Activated CD4-positive, alpha-beta memory T cell treated with anti-CD3 and anti-CD28 coated beads for 36 hours (primary cell): ENCODE data around the gene RAPGEF4. TPM values are rescaled to one million over a fixed set of nuclear protein-coding genes. Genes with fewer than 3 reads are reported as not detected.
"Not testable (repeated sequence)": the region's sequence is repeated elsewhere in the genome, so short reads cannot be mapped to it uniquely, and the experiment has no call there.

Source experiments
- CTCF ChIA-PET: fragments of 350-600 bp; sonication (Branson Sonifier 250); formaldehyde crosslinking; loops from one replicate; lab custom pipeline; 2021; ENCODE audit warnings: antibody characterized with exemption, inconsistent platforms; lab: Charles Lee
- POLR2A ChIA-PET: fragments of 350-600 bp; sonication (Branson Sonifier 250); formaldehyde crosslinking; loops from one replicate; lab custom pipeline; 2021; ENCODE audit warnings: antibody characterized with exemption; lab: Charles Lee
- DNase-seq: peaks from one replicate; pipeline ENCODE4 v3.0.0-alpha.2; 2020
- H3K27ac Mint-ChIP-seq: one replicate; pipeline ENCODE4 v1.8.0; 2021; ENCODE audit warnings: mixed read lengths
- H3K27me3 Mint-ChIP-seq: one replicate; pipeline ENCODE4 v1.8.0; 2021; ENCODE audit warnings: mixed read lengths
- H3K36me3 Mint-ChIP-seq: one replicate; pipeline ENCODE4 v1.8.0; 2021; ENCODE audit warnings: mixed read lengths
- H3K4me1 Mint-ChIP-seq: one replicate; pipeline ENCODE4 v1.8.0; 2021; ENCODE audit warnings: low read depth, mixed read lengths
- H3K4me3 Mint-ChIP-seq: one replicate; pipeline ENCODE4 v1.8.0; 2021; ENCODE audit warnings: mild to moderate bottlenecking, mixed read lengths
- H3K9me3 Mint-ChIP-seq: one replicate; pipeline ENCODE4 v1.8.0; 2021; ENCODE audit warnings: mixed read lengths
- intact Hi-C: fragments of 100-400 bp; cut with micrococcal nuclease; formaldehyde crosslinking; loops from one replicate; pipeline ENCODE4 v1.15.1; 2023
- total RNA-seq, 2 experiments: library from RNA; stranded (reverse); gene quantifications; one replicate each; pipeline ENCODE4 v1.2.3, GENCODE V29; 2021

The RAPGEF4 gene
- total RNA-seq, 2 experiments from 2014 or later = 0.21 TPM; not detected in 1

GRCh38 chr2:173033084-173033483 is 297.4 kb downstream of the RAPGEF4 start:
- Mint-ChIP-seq H3K4me3 (no peak overlapping the region), H3K27me3 (peaks cover 8% of the 10 kb centered on the region), H3K36me3 (no peaks in the 10 kb centered on the region), H3K27ac (no peak overlapping the region), H3K4me1 (no peaks in the 10 kb centered on the region), H3K9me3 (no peaks in the 10 kb centered on the region)
- ChIA-PET POLR2A (no interaction called here), CTCF (interaction anchor here (9.5 kb wide), 1 partner anchor 180 kb away, joined by 392 read pairs; no protein-coding TSS in a partner anchor)
- DNase-seq = no peak
- intact Hi-C loops = no loop called here

DNA sequence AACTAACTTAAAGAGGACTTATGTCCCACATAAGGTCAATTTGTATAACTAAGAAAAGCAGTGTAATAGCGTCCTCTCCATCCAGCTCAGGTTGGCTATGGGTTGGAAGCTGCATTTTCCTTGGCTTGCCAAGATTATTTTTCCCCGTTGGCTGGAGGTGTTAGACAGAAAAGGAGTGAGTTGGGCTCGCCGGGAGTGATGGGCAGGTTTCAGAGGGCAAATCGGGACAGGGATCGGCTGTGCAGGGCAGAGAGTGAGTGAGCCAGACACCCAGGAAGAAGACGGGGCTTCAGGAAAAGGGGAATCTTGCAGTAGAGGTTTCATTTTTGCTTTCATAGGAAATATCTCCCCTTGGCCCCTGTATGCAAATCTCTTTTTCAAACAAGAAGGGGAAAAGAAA is 298.5 kb downstream of the RAPGEF4 start:
- POLR2A ChIA-PET = no interaction called here
- Mint-ChIP-seq H3K4me3 (no peak overlapping the region), H3K4me1 (no peaks in the 10 kb centered on the region), H3K27me3 (peaks cover 8% of the 10 kb centered on the region), H3K9me3 (no peaks in the 10 kb centered on the region), H3K27ac (no peak overlapping the region), H3K36me3 (no peaks in the 10 kb centered on the region)
- DNase-seq = no peak
- CTCF ChIA-PET = interaction anchor here (9.5 kb wide), 1 partner anchor 179 kb away, joined by 392 read pairs; no protein-coding TSS in a partner anchor
- intact Hi-C loops = no loop called here

DNA sequence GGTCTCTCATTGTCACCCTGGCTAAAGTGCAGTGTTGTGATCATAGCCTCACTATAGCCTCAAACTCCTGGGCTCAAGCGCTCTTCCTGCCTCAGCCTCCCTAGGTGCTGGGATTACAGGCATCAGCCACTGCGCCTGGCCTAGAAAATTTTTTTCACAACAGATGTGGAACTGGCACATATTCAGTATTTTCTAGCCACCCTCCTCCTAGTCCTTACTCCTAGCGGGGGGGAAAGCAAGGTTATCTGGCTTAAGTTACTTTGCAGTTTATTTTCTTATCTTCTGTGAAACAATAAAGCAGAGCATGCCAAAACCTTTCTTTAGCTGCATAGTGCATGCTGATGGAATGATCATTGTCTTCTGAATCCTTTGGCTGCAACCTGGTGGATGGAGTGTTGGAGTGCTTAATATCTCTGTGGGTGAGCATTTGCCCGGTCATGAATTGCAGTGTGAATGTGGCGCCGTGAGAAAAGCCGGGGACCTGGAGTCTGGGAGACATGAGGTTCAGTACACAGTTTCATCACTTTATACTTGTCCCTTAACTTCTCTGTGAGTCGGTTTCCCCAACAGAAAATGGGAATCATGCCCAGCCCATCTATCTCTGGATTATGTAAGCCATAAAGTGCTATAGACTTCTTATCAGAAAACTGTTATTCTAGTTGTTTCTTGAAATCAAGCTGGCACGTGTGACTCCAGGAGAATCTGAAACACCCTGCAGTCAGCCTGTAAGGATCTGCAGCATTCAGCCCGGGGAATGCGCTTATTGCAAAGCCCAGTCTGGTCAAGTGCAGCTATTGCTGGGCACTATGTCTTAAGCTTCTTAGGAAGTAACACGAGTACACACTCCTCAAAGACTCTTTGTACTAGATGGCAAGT is 301.8 kb downstream of the RAPGEF4 start:
- Mint-ChIP-seq H3K4me1 (no peaks in the 10 kb centered on the region), H3K27ac (no peak overlapping the region), H3K4me3 (no peak overlapping the region), H3K9me3 (no peaks in the 10 kb centered on the region), H3K36me3 (no peaks in the 10 kb centered on the region), H3K27me3 (no peaks in the 10 kb centered on the region)
- intact Hi-C loops = no loop called here
- CTCF ChIA-PET = interaction anchor here (0.7 kb wide), 1 partner anchor 70 kb away, joined by 3 read pairs; no protein-coding TSS in a partner anchor
- DNase-seq = no peak
- POLR2A ChIA-PET = no interaction called here

GRCh38 chr2:173038257-173038656 is 302.6 kb downstream of the RAPGEF4 start:
- intact Hi-C loops, H3K4me1 Mint-ChIP-seq, DNase-seq, H3K27ac Mint-ChIP-seq, H3K36me3 Mint-ChIP-seq, H3K4me3 Mint-ChIP-seq, H3K9me3 Mint-ChIP-seq, POLR2A ChIA-PET, H3K27me3 Mint-ChIP-seq: not testable (repeated sequence)
- CTCF ChIA-PET = interaction anchor here (1.3 kb wide), 1 partner anchor 172 kb away, joined by 3 read pairs; no protein-coding TSS in a partner anchor

DNA sequence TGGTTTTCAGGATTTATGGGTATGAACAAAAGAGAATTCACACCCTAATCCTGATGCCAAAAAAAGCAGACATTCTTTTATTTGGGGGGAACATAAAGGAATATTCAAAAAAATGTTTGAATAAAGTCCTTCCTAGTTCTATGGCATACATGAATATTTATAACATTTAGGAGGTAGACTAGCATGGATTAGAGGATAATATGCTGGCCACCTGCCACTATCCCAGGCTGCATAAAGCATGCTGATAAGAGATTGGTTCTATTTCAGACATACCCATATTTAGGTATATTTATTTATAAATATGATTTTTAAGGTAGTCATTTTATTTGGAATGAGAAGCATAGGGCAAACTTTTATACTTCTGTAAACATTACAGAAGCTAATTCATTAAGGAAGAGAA is 305.1 kb downstream of the RAPGEF4 start:
- H3K4me3 Mint-ChIP-seq = no peak overlapping the region
- no peak for DNase-seq
- intact Hi-C loops = no loop called here
- H3K9me3 Mint-ChIP-seq = no peaks in the 10 kb centered on the region
- no peak overlapping the region for H3K27ac Mint-ChIP-seq
- ChIA-PET POLR2A (no interaction called here), CTCF (no interaction called here)
- no peaks in the 10 kb centered on the region for H3K27me3 Mint-ChIP-seq
- H3K36me3 Mint-ChIP-seq = no peaks in the 10 kb centered on the region
- H3K4me1 Mint-ChIP-seq = no peaks in the 10 kb centered on the region

DNA sequence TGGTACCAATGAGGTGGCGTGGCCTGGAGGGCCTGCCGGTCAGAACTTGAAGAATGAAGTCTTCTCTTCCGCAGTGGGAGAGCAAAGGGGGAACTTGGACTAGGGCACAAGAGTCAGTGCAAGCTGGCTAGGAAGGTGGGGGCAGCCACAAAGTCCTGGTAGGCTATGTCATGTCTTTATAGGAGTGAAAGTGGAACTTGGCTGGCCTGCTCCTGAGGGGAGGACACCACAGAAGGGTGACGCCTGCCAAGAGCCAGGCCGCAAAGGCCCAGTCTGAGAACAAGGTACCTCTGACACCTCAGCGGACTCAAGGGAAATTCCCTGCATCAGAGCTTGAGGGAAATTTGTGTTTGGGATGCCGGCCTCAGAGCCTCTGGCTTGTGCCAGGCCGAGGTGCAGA is 307.8 kb downstream of the RAPGEF4 start:
- Mint-ChIP-seq H3K9me3 (no peaks in the 10 kb centered on the region), H3K4me3 (no peak overlapping the region), H3K27me3 (peaks cover 5% of the 10 kb centered on the region), H3K27ac (no peak overlapping the region), H3K36me3 (no peaks in the 10 kb centered on the region), H3K4me1 (peaks cover 1% of the 10 kb centered on the region)
- intact Hi-C loops = no loop called here
- ChIA-PET POLR2A (no interaction called here), CTCF (interaction anchor here (1.8 kb wide), 1 partner anchor 15 kb away, joined by 9 read pairs; no protein-coding TSS in a partner anchor)
- no peak for DNase-seq

DNA sequence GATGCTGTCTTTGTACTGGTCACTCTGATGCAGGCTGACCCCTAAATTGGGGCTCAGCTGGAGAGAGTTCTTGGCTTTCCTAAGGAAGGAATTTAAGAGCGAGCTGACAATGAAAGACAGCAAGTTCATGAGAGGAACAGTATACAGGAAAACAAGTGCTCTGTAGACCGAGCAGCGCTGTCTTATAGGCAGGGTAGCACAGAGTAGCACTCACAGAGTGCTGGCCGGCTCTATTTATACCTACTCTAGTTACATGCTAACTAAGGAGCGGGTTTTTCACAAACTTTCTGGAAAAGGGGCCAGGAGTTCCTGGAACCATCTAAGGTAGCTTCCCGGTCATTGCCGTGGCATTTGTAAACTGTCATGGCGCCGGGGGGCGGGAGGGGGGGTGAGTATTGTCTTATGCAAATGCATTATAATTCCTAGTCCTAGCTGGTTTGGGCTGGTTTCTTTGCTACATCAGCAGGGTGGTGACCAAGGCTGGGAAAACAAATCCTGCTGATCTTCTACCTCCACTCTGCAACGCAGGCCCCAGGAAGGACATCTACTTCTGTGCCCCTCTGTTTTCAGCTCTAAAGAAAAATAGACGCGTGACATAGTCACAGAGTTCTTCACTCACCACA is 308.4 kb downstream of the RAPGEF4 start:
- ChIA-PET POLR2A (no interaction called here), CTCF (interaction anchor here (0.6 to 1.8 kb wide), 2 partner anchors 16 to 1465 kb away, joined by 3 to 9 read pairs; no protein-coding TSS in a partner anchor)
- Mint-ChIP-seq H3K4me1 (peaks cover 5% of the 10 kb centered on the region), H3K27ac (no peak overlapping the region), H3K4me3 (no peak overlapping the region), H3K9me3 (no peaks in the 10 kb centered on the region), H3K27me3 (peaks cover 5% of the 10 kb centered on the region), H3K36me3 (no peaks in the 10 kb centered on the region)
- DNase-seq = no peak
- intact Hi-C loops = no loop called here

- no peak overlapping the region for H3K27ac Mint-ChIP-seq
Observed at GRCh38 chr2:173044686-173045085, 309.0 kb downstream of the RAPGEF4 start.

DNA sequence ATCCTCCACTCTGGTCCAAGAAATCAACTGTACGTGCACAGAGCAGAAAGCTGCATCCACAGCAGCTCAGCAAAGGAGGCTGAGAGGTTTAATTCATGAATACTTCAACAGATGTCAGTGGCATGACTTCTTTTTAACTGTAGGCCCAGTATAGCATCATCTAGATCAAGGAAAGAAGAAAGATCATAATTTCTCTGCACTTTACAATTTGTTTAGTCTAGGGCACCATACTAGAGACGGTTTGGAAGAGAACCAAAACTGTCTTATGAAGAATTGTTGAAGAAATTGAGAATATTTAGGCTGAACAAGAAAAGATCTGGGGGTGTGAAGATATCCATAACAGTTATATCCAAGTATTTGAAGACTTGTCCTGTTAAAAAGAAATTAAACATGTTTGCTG is 309.5 kb downstream of the RAPGEF4 start:
- Mint-ChIP-seq H3K27ac (no peak overlapping the region), H3K36me3 (no peaks in the 10 kb centered on the region), H3K27me3 (peaks cover 5% of the 10 kb centered on the region), H3K4me3 (no peak overlapping the region), H3K9me3 (no peaks in the 10 kb centered on the region), H3K4me1 (peaks cover 15% of the 10 kb centered on the region)
- POLR2A ChIA-PET = interaction anchor here (0.6 kb wide), 1 partner anchor 165 kb away, joined by 5 read pairs; no protein-coding TSS in a partner anchor
- intact Hi-C loops = no loop called here
- no peak for DNase-seq
- CTCF ChIA-PET = no interaction called here

More at GRCh38 chr2:173044686-173045085, 309.0 kb downstream of the RAPGEF4 start:
- no peak for DNase-seq
- H3K9me3 Mint-ChIP-seq = no peaks in the 10 kb centered on the region
- H3K4me3 Mint-ChIP-seq = no peak overlapping the region
- ChIA-PET POLR2A (interaction anchor here (0.6 kb wide), 1 partner anchor 166 kb away, joined by 5 read pairs; no protein-coding TSS in a partner anchor), CTCF (interaction anchor here (0.6 to 1.8 kb wide), 2 partner anchors 16 to 1465 kb away, joined by 3 to 9 read pairs; no protein-coding TSS in a partner anchor)
- H3K36me3 Mint-ChIP-seq = no peaks in the 10 kb centered on the region
- intact Hi-C loops = no loop called here
- peaks cover 5% of the 10 kb centered on the region for H3K27me3 Mint-ChIP-seq
- H3K4me1 Mint-ChIP-seq = peaks cover 12% of the 10 kb centered on the region

- POLR2A ChIA-PET = interaction anchor here (1.0 kb wide), 1 partner anchor 85 kb away, joined by 3 read pairs; no protein-coding TSS in a partner anchor
- peaks cover 15% of the 10 kb centered on the region for H3K4me1 Mint-ChIP-seq
- intact Hi-C loops = loop anchor here (2.0 kb wide), 1 partner anchor 26 kb away; the partner anchor contains the start of gene MAP3K20
- CTCF ChIA-PET = no interaction called here
- no peak for DNase-seq
- H3K36me3 Mint-ChIP-seq = no peaks in the 10 kb centered on the region
- no peaks in the 10 kb centered on the region for H3K9me3 Mint-ChIP-seq
- no peak overlapping the region for H3K27ac Mint-ChIP-seq
- H3K4me3 Mint-ChIP-seq = no peak overlapping the region
- H3K27me3 Mint-ChIP-seq = peaks cover 24% of the 10 kb centered on the region
Observed at GRCh38 chr2:173048522-173048896, 312.9 kb downstream of the RAPGEF4 start.

- CTCF ChIA-PET = interaction anchor here (2.3 kb wide), 1 partner anchor 21 kb away, joined by 9 read pairs; no protein-coding TSS in a partner anchor
- no peak overlapping the region for H3K4me3 Mint-ChIP-seq
- H3K36me3 Mint-ChIP-seq = no peaks in the 10 kb centered on the region
- peak; percentile 74 for DNase-seq
- H3K27ac Mint-ChIP-seq = no peak overlapping the region
- intact Hi-C loops = loop anchor here (1.0 to 2.0 kb wide), 6 partner anchors 26 to 237 kb away; partner anchors contain the start of gene MAP3K20
- H3K4me1 Mint-ChIP-seq = peaks cover 15% of the 10 kb centered on the region
- POLR2A ChIA-PET = interaction anchor here (1.0 kb wide), 2 partner anchors 84 to 103 kb away, joined by 3 read pairs; no protein-coding TSS in a partner anchor
- H3K27me3 Mint-ChIP-seq = peaks cover 25% of the 10 kb centered on the region
- no peaks in the 10 kb centered on the region for H3K9me3 Mint-ChIP-seq
Observed at GRCh38 chr2:173048897-173049661, 313.4 kb downstream of the RAPGEF4 start.
